Measurements from ENCODE around the gene C1orf74.

GRCh38 chr1:209742409-209743144, 41.8 kb downstream of the C1orf74 start:
- TF ChIP-seq CTCF (IDR thresholded peaks at IDR 0.05; ENCODE audit: insufficient read depth, low read length) (no peak), POLR2AphosphoS5 (IDR thresholded peaks at IDR 0.05; ENCODE audit: low read depth) (no peak), GABPA (IDR thresholded peaks at IDR 0.05; ENCODE audit: low read depth) (no peak), REST (IDR thresholded peaks at IDR 0.05; ENCODE audit: insufficient replicate concordance, low read depth) (no peak), SPI1 (IDR thresholded peaks at IDR 0.05; ENCODE audit: borderline replicate concordance, low read depth) (no peak)

All from HL-60 (cell line).